Articular chondrocyte of knee joint (primary cell): ENCODE measurements around the gene AGPAT1. TPM values are rescaled to one million over a fixed set of nuclear protein-coding genes. Genes with fewer than 3 reads are reported as not detected.

ENCODE experiments used
- small RNA-seq: library from RNA; depleted of rRNA; stranded (forward); fragments of <200 nt; gene quantifications from one replicate; pipeline ENCODE3, GENCODE V24; 2012
- total RNA-seq: library from RNA; depleted of rRNA; stranded (reverse); fragments of >200 nt; gene quantifications from 2 replicates; pipeline ENCODE4 v1.2.3, GENCODE V29; 2012

AGPAT1 gene
- 26.8 and 31.0 TPM in 2 replicates for total RNA-seq

GRCh38 chr6:32175711-32176475 lies at the start of gene AGPAT1:
AGPAT1 (minus strand) TSS chr6:32176084; CDS start chr6:32171496, 4,588 bp downstream.

GRCh38 chr6:32223258-32224235 lies 47.7 kb upstream of the AGPAT1 start, which contains the start of gene NOTCH4:
NOTCH4 (minus strand) TSS chr6:32224067; CDS start chr6:32223928, 139 bp downstream.

GRCh38 chr6:32192608-32193039 lies 16.7 kb upstream of the AGPAT1 start, which contains the start of gene GPSM3:
GPSM3 (minus strand) TSS chr6:32192643; CDS start chr6:32192513, 130 bp downstream.

GRCh38 chr6:32190054-32190851 lies 14.4 kb upstream of the AGPAT1 start, which contains the start of gene PBX2:
PBX2 (minus strand) TSS chr6:32190202; CDS start chr6:32189915, 287 bp downstream.

GRCh38 chr6:32184084-32184640 lies 8.3 kb upstream of the AGPAT1 start, which contains the start of gene AGER:
AGER (minus strand) TSS chr6:32184253; CDS start chr6:32184222, 31 bp downstream.

GRCh38 chr6:32177788-32178546 lies 2.1 kb upstream of the AGPAT1 start, which contains the start of gene RNF5:
RNF5 (plus strand) TSS chr6:32178405; CDS start chr6:32178512, 107 bp downstream.

GRCh38 chr6:32164295-32164694 lies 11.6 kb downstream of the AGPAT1 start, which contains the start of gene EGFL8:
EGFL8 (plus strand) TSS chr6:32164595; CDS start chr6:32166166, 1,571 bp downstream.

GRCh38 chr6:32153564-32154513 lies 22.0 kb downstream of the AGPAT1 start, which contains the start of gene PPT2:
PPT2 (plus strand) TSS chr6:32154141; CDS start chr6:32154595, 454 bp downstream.

GRCh38 chr6:32151863-32152768 lies 23.8 kb downstream of the AGPAT1 start, which contains the start of gene PRRT1:
PRRT1 (minus strand) TSS chr6:32151939; CDS start chr6:32151827, 112 bp downstream.

GRCh38 chr6:32127717-32128592 lies 47.9 kb downstream of the AGPAT1 start, which contains the start of gene ATF6B:
ATF6B (minus strand) TSS chr6:32128246; CDS start chr6:32128207, 39 bp downstream.

Small RNAs within 50 kb of the gene (small RNA-seq; reads per million reads assigned to genes)
- gene AL662884.1 = not detected
- gene MIR6833 = 0.53 reads per million, percentile 14 among the genes with 10 or more reads in this experiment

Other genes with a start within 250 kb of the AGPAT1 start
- gene C2, start 248.4 kb downstream of the AGPAT1 start, total RNA-seq = 19.1 and 22.0 TPM in 2 replicates
- gene CFB, start 230.0 kb downstream of the AGPAT1 start, total RNA-seq = 26.9 and 34.6 TPM in 2 replicates
- gene NELFE, start 217.1 kb downstream of the AGPAT1 start, total RNA-seq = 97.0 and 105 TPM in 2 replicates
- gene SKIC2, start 216.9 kb downstream of the AGPAT1 start, total RNA-seq = 35.3 and 40.4 TPM in 2 replicates
- gene DXO, start 203.9 kb downstream of the AGPAT1 start, total RNA-seq = 11.6 and 13.0 TPM in 2 replicates
- gene C4A, start 194.0 kb downstream of the AGPAT1 start, total RNA-seq = 4.0 and 8.2 TPM in 2 replicates
- 2.4 and 3.4 TPM in 2 replicates for gene C4B, start 161.3 kb downstream of the AGPAT1 start, total RNA-seq
- 0.13 TPM in 1 of 2 replicates, not detected in the other for gene CYP21A2, start 137.7 kb downstream of the AGPAT1 start, total RNA-seq
- gene TNXB, start 66.7 kb downstream of the AGPAT1 start, total RNA-seq = 23.9 and 41.1 TPM in 2 replicates
- 21.6 and 33.5 TPM in 2 replicates for gene ATF6B, start 47.8 kb downstream of the AGPAT1 start, total RNA-seq
- 4.6 and 8.8 TPM in 2 replicates for gene FKBPL, start 45.8 kb downstream of the AGPAT1 start, total RNA-seq
- 0.39 and 0.54 TPM in 2 replicates for gene PRRT1, start 24.1 kb downstream of the AGPAT1 start, total RNA-seq
- 10.6 and 20.8 TPM in 2 replicates for gene PPT2, start 21.9 kb downstream of the AGPAT1 start, total RNA-seq
- gene EGFL8, start 11.5 kb downstream of the AGPAT1 start, total RNA-seq = 0.86 and 1.7 TPM in 2 replicates
- 23.9 and 32.4 TPM in 2 replicates for gene RNF5, start 2.3 kb upstream of the AGPAT1 start, total RNA-seq
- 0.54 and 0.78 TPM in 2 replicates for gene AGER, start 8.2 kb upstream of the AGPAT1 start, total RNA-seq
- gene PBX2, start 14.1 kb upstream of the AGPAT1 start, total RNA-seq = 17.1 and 20.8 TPM in 2 replicates
- 0.86 and 1.0 TPM in 2 replicates for gene GPSM3, start 16.6 kb upstream of the AGPAT1 start, total RNA-seq
- 0.65 and 1.1 TPM in 2 replicates for gene NOTCH4, start 48.0 kb upstream of the AGPAT1 start, total RNA-seq
- not detected in 2 replicates for gene TSBP1, start 195.8 kb upstream of the AGPAT1 start, total RNA-seq
- gene BTNL2, start 231.1 kb upstream of the AGPAT1 start, total RNA-seq = not detected in 2 replicates